Measurements from ENCODE around the gene BCAT1.

DNA sequence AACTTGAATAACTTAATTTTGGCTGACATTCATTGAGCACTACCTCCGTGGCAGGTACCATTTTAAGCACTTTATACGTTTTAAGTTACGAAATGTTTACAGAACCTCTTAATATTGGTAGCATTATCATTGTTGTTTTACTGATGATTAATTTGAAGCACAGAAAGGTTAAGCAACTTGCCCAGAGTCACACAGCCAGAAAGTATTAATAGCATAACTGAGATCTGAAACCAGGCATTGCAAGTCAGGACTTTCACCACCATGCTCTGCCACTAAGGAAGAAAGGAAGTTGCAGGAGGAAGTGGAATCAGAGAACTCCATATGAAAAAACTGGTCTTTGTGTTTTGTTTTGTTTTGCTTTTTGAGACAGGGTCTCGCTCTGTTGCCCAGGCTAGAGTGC, 28.2 kb upstream of the BCAT1 start:
- TF ChIP-seq POLR2A (IDR thresholded peaks at IDR 0.05; ENCODE audit: low read depth, low read length) (no peak), POLR2AphosphoS5 (IDR thresholded peaks at IDR 0.05; ENCODE audit: low read depth, low read length) (no peak), TAF1 (IDR thresholded peaks at IDR 0.05; ENCODE audit: borderline replicate concordance, low read depth, low read length) (no peak)
